ENCODE results near the gene EPB41.

- TF ChIP-seq CTCF (IDR thresholded peaks at IDR 0.05) (no peak), POLR2A (IDR thresholded peaks at IDR 0.05) (no peak)
These were observed 11.6 kb upstream of the EPB41 start for GRCh38 chr1:28902738-28903137.
